Measurements from ENCODE around the gene CDH12.

- TF ChIP-seq ARNTL (CRISPR knock-in tag; IDR thresholded peaks at IDR 0.05; ENCODE audit: borderline replicate concordance, low read depth) (no peak), TCF4 (CRISPR knock-in tag; IDR thresholded peaks at IDR 0.05; ENCODE audit: borderline replicate concordance) (no peak), ESRRG (CRISPR knock-in tag; IDR thresholded peaks at IDR 0.05) (no peak), CREB5 (CRISPR knock-in tag; IDR thresholded peaks at IDR 0.05; ENCODE audit: low read depth) (no peak), CSDC2 (CRISPR knock-in tag; IDR thresholded peaks at IDR 0.05) (no peak), RARB (CRISPR knock-in tag; IDR thresholded peaks at IDR 0.05) (no peak), TOX (CRISPR knock-in tag; IDR thresholded peaks at IDR 0.05; ENCODE audit: borderline replicate concordance) (no peak)
- TF ChIP-seq, protein P1, sequence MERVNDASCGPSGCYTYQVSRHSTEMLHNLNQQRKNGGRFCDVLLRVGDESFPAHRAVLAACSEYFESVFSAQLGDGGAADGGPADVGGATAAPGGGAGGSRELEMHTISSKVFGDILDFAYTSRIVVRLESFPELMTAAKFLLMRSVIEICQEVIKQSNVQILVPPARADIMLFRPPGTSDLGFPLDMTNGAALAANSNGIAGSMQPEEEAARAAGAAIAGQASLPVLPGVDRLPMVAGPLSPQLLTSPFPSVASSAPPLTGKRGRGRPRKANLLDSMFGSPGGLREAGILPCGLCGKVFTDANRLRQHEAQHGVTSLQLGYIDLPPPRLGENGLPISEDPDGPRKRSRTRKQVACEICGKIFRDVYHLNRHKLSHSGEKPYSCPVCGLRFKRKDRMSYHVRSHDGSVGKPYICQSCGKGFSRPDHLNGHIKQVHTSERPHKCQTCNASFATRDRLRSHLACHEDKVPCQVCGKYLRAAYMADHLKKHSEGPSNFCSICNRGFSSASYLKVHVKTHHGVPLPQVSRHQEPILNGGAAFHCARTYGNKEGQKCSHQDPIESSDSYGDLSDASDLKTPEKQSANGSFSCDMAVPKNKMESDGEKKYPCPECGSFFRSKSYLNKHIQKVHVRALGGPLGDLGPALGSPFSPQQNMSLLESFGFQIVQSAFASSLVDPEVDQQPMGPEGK (CRISPR knock-in tag; IDR thresholded peaks at IDR 0.05; ENCODE audit: borderline replicate concordance): no peak
Measured at GRCh38 chr5:22614486-22615094, 238.6 kb downstream of the CDH12 start.
